Epithelial cell of esophagus (primary cell): ENCODE results near the gene PSMD13.

Source experiments
- DNase-seq: peaks from one replicate; pipeline ENCODE4 v3.0.0; 2010; ENCODE audit warnings: low read depth
- H3K4me3 ChIP-seq: 2 replicates; pipeline ENCODE4 v1.5.1; 2011; ENCODE audit warnings: mild to moderate bottlenecking, low read length, control low read depth
- TF ChIP-seq, protein P1 (sequence below): IDR thresholded peaks from 2 replicates; pipeline ENCODE4 v1.5.1; 2011; ENCODE audit warnings: low read depth, mild to moderate bottlenecking, low read length, control low read depth, inconsistent platforms; ENCODE audit not compliant: insufficient read depth; ENCODE audit errors: missing control alignments

Gene PSMD13

DNA sequence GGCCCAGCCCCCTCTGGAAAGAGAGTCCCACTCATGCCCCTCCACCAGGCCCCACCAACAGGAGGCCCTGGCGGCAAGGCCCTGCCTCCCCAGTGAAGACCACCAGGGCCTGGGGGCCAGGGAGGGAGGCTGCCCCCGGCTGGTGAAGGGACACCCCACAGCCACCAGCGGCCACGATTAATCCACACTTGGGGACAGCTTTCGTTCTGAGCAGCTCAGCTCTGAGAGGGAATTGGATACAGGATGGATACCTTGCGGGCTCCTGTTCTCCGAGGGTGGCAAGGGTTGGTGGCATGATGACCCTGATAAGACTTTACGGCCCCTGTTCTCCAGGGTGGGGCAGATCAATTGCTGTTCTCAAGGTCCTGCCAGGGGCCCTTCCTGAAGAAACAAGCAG is 34.5 kb downstream of the PSMD13 start:
- no peak overlapping the region for H3K4me3 ChIP-seq
- TF ChIP-seq, protein P1, sequence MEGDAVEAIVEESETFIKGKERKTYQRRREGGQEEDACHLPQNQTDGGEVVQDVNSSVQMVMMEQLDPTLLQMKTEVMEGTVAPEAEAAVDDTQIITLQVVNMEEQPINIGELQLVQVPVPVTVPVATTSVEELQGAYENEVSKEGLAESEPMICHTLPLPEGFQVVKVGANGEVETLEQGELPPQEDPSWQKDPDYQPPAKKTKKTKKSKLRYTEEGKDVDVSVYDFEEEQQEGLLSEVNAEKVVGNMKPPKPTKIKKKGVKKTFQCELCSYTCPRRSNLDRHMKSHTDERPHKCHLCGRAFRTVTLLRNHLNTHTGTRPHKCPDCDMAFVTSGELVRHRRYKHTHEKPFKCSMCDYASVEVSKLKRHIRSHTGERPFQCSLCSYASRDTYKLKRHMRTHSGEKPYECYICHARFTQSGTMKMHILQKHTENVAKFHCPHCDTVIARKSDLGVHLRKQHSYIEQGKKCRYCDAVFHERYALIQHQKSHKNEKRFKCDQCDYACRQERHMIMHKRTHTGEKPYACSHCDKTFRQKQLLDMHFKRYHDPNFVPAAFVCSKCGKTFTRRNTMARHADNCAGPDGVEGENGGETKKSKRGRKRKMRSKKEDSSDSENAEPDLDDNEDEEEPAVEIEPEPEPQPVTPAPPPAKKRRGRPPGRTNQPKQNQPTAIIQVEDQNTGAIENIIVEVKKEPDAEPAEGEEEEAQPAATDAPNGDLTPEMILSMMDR = no peak
- no peak for DNase-seq

DNA sequence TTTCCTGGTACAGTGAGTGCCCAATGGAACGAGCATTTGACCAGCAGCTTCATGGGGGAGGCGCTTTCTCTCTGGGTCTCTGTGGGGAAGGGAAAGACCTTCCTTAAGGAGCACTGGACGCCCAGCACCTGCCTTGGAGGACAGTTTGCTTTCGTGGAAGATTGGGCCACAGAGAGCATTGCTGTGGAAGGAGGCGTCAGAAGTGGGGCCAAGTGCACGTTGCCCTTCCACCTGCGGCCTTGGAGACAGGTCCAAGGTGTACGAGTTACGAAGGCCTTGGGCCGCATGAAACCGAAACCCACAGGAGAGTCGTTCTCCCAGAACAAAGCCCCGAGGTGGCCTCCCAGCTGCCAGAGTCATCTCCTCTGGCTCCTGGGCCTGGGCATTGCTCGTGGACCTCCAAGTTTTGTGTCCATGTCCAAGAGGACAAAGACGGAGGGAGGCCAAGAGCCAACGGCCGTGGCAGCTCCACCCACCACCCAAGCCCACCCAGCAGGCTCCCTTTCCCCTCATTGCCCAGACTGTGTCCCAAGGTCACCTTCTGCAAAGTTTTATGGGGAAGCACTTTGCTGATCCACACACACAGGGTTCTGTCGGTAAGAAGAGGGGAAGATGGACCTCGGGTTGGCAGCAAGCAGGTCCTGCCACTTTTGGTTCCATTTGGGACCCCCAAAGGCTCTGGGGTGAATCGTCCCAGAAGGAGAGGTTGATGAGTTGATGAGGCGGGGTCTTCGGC is 35.6 kb downstream of the PSMD13 start:
- no peak for DNase-seq
- H3K4me3 ChIP-seq = no peak overlapping the region
- TF ChIP-seq, protein P1 = no peak

DNA sequence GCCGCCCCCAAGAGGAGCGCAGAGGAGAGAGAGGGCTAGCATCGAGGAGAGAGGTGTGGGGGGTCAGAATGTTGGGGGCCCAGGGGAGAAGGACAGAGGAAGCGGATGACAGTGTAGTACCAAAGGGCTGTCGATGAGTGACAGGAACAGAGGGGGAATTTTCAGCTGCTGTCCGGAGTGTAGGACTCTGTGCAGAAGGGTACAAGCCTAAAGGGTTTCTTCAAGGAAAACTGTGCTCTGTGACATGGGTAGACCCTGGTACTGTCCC is 36.1 kb downstream of the PSMD13 start:
- H3K4me3 ChIP-seq = no peak overlapping the region
- no peak for DNase-seq
- TF ChIP-seq, protein P1 = no peak

DNA sequence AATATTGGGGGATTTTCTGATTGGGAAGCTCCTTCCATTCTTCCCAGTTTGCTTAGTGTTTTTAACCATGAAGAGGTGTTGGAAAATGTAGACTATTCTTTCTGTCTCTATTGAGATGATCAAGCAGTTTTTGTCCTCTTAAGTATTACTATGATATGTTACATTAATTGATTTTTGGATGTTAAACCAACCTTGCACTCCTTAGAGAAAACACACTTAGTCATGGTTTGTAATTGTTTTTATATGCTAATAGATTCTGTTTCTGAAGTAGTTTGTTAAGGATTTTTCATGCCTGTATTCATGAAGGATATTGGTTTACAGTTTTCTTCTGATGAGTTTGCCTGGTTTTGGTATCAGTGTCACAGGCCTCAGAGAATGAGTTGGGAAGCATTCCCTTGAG is 39.4 kb downstream of the PSMD13 start:
- TF ChIP-seq, protein P1 = no peak
- DNase-seq = no peak
- no peak overlapping the region for H3K4me3 ChIP-seq

DNA sequence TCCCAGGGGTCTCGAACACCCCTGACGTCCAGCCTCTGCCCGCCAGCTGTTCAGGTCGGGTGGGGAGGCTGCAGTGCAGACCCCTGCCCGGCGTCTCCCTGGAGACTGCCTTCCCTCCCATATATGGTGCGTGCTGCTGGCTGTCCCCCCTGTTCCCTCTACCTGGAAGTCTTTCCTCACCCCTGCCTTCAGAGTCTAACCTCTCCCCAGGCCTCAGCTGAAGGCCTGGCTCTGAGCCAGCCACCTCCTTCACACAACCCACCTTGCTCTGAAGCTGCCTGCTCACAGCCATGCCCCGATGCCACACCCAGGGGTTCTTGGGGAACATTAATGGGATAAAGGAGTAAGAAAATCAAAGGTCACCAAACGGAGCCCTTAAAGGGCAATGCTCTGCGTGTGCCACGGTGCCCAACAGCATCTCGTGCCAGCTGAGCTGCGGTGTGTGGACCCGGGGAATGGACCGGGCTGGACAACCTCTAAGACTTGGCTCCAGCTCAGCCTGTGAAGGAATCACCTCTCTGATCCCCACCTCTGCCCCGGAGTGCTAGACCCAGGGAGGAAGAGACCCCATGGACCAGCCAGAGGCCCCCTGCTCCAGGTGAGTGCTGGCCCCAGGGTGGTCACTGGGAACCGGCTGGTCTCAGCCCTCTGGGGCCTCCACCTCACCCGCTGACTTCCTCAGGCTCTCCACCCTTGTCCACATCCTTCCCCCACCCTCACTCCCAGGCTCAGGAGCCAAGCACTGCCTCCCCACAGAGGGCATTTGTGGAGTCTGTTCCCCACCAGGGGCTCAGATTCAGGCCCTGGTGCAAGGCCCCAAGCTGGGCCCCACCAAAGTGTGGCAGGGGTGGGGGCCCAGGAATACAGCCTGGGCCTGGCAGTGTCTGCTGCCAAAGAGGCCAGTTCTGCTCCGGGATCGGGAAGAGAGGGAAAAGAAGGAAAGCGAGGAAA is 41.5 kb downstream of the PSMD13 start, which contains the start of gene NLRP6:
Gene NLRP6, plus strand, starts transcription at position 407 of the 951 bp plus-strand sequence. Its CDS starts 163 bp downstream, at position 570.
- no peak for DNase-seq
- TF ChIP-seq, protein P1 = no peak
- no peak within 1 kb of the TSS for H3K4me3 ChIP-seq

DNA sequence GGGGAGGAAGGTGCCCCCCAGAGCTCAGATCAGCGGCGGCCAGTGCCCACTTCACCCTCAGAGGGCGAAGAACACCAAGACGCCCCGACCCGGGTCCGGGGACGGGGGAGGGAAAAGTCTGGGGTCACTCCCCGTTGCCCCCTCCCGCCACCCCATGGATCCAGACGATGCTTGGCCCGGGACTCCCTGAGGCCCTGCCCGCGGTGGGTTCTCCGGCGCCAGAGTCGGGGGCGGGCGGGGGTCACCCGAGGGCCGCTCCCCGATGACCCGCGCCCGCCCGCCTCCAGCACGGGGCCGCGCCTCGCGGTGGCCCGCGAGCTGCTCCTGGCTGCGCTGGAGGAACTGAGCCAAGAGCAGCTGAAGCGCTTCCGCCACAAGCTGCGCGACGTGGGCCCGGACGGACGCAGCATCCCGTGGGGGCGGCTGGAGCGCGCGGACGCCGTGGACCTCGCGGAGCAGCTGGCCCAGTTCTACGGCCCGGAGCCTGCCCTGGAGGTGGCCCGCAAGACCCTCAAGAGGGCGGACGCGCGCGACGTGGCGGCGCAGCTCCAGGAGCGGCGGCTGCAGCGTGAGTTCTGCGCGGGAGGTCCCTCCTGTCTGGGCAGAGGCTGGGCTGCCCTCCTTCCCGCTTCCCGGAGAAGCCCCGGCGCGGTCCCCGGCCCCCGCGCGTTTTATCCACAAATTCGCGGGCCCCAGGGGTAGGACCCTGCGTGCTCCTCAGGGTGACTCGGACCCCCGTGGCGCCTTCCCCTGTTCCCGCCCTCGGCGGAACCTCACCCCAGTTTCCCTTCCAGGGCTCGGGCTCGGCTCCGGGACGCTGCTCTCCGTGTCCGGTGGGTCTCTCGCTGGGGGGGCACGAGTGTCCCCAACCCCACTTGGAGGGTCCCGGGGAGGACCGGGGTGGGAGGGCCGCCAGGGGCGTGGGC is 42.5 kb downstream of the PSMD13 start:
- H3K4me3 ChIP-seq = no peak overlapping the region
- TF ChIP-seq, protein P1 = no peak
- DNase-seq = no peak
